Measurements from ENCODE around the gene ELAVL1.
A peak's percentile ranks its signal among the peaks of the same experiment; 100 is the strongest.

The ELAVL1 gene

GRCh38 chr19:8021374-8021773, 15.9 kb upstream of the ELAVL1 start:
- DNase-seq (ENCODE audit: low read depth in 2 of 2) = no peak

DNA sequence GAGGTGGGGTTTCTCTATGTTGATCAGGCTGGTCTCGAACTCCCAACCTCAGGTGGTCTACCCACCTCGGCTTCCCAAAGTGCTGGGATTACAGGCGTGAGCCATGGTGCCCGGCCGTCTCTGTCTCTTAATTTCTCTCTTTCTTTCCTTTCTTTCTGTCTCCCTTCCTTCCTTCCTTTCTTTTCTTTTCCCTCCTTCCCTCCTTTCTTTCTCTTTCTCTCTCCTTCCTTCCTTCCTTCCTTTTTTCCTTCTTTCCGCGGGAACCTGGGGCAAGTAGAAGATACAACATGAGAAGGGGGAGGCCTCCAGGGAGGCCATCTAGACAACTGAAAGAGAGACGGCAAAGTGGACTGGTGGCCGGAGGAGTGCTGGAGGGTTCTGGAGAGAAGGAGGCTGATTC, 15.2 kb upstream of the ELAVL1 start:
- no peak for DNase-seq (ENCODE audit: low read depth in 2 of 2)

- no peak for DNase-seq (ENCODE audit: low read depth in 2 of 2)
Observed at GRCh38 chr19:8017808-8018207, 12.4 kb upstream of the ELAVL1 start.

DNA sequence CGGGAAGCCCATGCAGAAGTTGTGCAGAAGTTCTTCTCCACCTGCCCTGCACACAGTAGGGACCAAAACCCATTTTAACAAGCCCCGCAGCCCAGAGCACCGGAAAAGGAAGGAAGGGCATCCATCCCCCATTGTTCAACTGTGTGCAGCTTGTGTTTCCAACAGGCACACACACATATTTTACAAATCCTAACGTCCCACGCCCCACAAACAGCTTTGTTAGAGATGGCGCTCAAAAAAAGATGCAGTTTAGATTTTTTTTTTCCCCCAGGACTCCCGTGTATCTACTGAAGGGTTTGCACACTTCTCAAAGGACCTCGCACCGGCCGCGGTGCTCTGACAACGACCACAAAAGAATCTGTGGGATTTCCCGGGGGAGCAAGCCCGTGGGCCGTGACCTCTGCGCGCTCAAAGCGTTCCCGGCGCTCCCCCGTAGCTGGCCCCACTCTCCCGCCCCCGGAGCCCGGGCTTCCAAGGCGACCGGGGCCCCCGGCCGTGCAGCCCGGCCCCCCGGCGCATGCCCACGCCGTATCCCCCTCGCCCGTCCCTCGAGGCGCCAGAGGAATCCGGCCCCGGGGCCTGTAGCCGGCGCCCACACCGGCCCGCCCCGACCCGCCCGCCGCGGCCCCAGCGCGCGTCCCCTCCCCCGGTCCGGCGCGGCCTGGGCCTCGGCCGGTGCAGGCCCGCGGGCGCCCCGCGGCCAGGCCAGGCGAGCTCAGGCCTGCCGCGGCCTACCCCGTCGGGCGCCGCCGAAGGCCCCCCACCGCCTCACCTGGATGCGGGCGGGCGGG, 523 bp downstream of the ELAVL1 start:
- DNase-seq (ENCODE audit: low read depth in 2 of 2) = no peak

GRCh38 chr19:8004001-8004400, 1.4 kb downstream of the ELAVL1 start:
- DNase-seq (ENCODE audit: low read depth in 2 of 2) = no peak

GRCh38 chr19:8001995-8002849, 3.2 kb downstream of the ELAVL1 start:
- peak; percentile 43 to 75 for DNase-seq (ENCODE audit: low read depth in 2 of 2)

DNA sequence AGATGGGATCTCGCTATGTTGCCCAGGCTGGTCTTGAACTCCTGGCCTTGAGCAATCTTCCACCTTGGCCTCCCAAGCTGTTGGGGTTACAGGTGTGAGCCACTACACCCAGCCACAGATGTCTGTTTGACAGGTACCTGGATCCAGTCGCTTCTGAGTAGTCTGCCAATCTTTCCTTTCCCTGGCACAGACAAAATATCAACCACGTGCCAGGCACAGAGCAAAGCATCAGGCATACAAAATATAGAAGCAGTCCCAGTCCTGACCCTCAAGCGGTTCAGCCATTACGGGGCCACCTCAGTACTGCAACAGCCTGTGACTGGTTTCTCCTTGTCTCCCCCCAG, 3.8 kb downstream of the ELAVL1 start:
- DNase-seq (ENCODE audit: low read depth in 2 of 2) = no peak

- DNase-seq (ENCODE audit: low read depth in 2 of 2) = no peak
Observed at GRCh38 chr19:8000298-8001038, 5.0 kb downstream of the ELAVL1 start.

GRCh38 chr19:7999376-7999775, 6.1 kb downstream of the ELAVL1 start:
- no peak for DNase-seq (ENCODE audit: low read depth in 2 of 2)

GRCh38 chr19:7997809-7998480, 7.5 kb downstream of the ELAVL1 start:
- no peak for DNase-seq (ENCODE audit: low read depth in 2 of 2)

DNA sequence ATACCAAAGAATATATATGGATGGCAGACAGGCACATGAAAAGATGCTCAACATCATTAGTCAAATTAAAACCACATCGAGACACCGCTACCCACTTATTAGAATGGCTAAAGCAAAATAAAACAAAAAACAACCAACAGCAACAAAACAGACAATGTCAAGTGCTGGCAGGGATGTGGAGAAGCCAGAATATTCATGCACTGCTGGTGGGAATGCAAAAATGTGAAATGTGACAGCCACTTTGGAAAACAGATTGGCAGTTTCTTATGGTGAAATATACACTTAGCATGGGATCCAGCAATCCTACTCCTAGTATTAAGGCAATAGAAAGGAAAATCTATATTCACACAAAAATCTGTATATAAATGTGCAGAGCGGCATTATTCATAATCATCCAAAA, 8.6 kb downstream of the ELAVL1 start:
- no peak for DNase-seq (ENCODE audit: low read depth in 2 of 2)

DNA sequence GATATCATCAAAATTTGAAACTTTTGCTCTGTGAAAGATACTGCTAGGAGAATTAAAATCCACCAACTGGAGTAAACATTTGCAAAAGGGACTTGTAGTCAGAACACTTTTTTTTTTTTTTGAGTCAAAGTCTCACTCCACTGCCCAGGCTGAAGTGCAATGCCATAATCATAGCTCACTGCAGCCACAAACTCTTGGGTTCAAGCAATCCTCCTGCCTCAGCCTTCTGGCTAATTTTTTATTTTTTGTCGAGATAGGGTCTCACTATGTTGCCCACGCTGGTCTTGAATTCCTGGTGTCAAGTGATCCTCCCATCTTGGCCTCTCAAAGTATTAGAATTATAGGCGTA, 9.7 kb downstream of the ELAVL1 start:
- DNase-seq (ENCODE audit: low read depth in 2 of 2) = no peak

GRCh38 chr19:7994928-7995809, 10.3 kb downstream of the ELAVL1 start:
- no peak for DNase-seq (ENCODE audit: low read depth in 2 of 2)

- DNase-seq (ENCODE audit: low read depth in 2 of 2) = no peak
Observed at GRCh38 chr19:7994114-7994513, 11.3 kb downstream of the ELAVL1 start.

DNA sequence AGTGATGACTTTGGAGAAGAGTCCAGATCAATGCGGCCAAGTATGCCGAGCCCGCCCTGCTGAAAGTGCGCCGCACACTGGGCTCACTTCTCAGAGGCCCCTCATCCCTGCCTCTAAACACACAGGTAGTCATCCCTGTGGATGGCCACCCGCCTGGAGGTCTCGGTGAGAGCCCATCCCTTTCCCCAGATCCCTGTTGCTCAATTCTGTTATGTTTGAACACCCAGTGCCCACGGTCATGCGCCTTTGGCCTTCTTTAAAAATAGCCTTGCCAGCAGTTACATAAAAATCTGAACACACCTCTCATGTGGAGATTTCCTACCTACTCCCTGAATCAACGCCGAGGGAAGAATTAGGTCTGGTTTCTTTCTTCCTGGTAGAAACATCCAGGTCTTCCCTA, 11.9 kb downstream of the ELAVL1 start:
- no peak for DNase-seq (ENCODE audit: low read depth in 2 of 2)

DNA sequence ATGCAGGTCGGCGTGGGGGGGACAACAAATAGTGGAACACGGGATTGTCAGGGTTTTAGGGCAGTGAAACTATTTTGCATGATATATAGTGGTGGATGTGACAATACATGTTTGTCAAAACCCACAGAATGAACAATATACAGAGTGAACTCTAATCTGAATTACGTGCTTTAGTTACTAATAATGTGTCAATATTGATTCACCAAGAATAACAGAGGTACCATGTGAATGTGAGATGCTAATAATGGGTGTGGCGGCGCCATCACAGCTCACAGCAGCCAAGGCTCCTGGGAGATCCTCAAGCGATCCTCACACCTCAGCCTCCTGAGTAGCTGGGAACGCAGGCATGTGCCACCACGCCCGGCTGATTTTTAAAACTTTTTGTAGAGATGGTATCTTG, 12.9 kb downstream of the ELAVL1 start:
- no peak for DNase-seq (ENCODE audit: low read depth in 2 of 2)

- no peak for DNase-seq (ENCODE audit: low read depth in 2 of 2)
Observed at GRCh38 chr19:7989071-7989575, 16.3 kb downstream of the ELAVL1 start.

DNA sequence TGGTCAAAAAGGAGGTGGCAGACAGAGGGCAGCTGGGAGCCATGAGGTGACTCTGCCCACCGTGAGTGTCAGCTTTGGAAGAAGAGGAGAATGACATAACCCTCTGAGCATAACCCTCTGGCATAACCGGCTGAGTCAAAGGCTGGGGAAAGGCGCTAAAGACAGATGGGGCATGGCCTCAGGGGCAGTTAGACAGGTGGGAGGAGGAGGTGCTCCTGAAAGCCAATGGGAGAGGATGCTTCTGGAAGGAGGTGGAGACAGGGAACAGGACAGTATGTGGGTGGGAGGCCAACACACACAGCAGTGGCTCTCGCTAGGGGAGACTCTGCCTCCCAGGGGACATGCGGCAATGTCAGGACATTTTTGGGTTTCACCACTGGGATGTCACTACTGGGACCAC, 17.1 kb downstream of the ELAVL1 start:
- DNase-seq (ENCODE audit: low read depth in 2 of 2) = no peak

DNA sequence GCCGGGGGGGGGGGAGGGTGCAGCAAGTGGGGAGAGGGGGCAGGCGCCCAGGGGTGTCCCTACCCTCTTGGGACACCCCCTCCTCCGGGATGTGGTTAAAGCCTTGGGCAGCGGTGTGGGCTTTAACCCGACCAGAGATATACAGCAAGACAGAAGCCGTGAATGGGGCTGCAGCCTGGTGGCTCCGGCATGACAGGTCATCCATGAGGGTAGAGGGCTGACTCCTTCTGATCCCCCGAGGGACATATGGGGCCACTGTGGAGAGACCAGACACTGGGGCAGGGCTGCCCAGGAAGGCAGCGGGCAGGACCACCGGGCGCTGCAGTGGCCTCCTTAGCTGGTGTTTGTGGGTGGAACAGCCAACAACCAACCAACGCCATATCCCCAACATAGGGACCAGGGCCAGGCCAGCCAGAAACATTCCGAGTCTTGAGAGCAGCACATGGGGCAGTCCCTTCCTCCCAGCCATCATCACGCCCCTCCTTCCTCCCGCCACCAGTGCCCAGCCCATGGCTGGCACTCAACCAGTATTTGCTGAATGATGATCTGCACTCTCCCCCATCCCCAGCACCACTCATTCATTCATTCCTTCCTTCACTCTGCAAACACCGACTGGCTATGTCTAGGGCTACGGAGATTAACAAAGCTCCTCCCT, 18.2 kb downstream of the ELAVL1 start:
- no peak for DNase-seq (ENCODE audit: low read depth in 2 of 2)
